IMR-90 (cell line): ENCODE results near the gene ATIC. TPM values are rescaled to one million over a fixed set of nuclear protein-coding genes. Genes with fewer than 3 reads are reported as not detected.

Experiments
- ATAC-seq: fragments of 200-7000 bp; cut with Tn5 transposase; 2 replicates; pipeline ENCODE4 v1.9.1; 2020; ENCODE audit warnings: low read depth, mild to moderate bottlenecking, moderate library complexity
- BruUV-seq: library from RNA; stranded (reverse); fragments of 400-500 nt; replicated peaks from 2 replicates; lab custom pipeline; 2021; lab: Mats Ljungman, UMichigan
- CTCF ChIA-PET: fragments of 300-600 bp; formaldehyde crosslinking; extraction: SDS; loops from one replicate; lab custom pipeline; 2021; ENCODE audit warnings: antibody characterized with exemption; lab: Yijun Ruan, JAX
- POLR2A ChIA-PET: fragments of 300-600 bp; sonication (Branson Sonifier 250); formaldehyde crosslinking; loops from one replicate; lab custom pipeline; 2022; ENCODE audit warnings: antibody characterized with exemption; ENCODE audit not compliant: unreplicated experiment; lab: Charles Lee
- DNase-seq: peaks from one replicate; pipeline ENCODE4 v3.0.0; 2013
- H2AFZ ChIP-seq: replicated peaks from 2 replicates; pipeline ENCODE3; 2013; ENCODE audit warnings: low read length, mild to moderate bottlenecking; ENCODE audit not compliant: poor library complexity
- H2AK5ac ChIP-seq: 2 replicates; pipeline ENCODE4 v1.6.1; 2013; ENCODE audit warnings: low read depth, low read length, inconsistent platforms
- H2AK9ac ChIP-seq: replicated peaks from 2 replicates; pipeline ENCODE3; 2013; ENCODE audit warnings: mild to moderate bottlenecking, low read depth, low read length, moderate library complexity; ENCODE audit not compliant: poor library complexity
- H2BK120ac ChIP-seq: 2 replicates; pipeline ENCODE4 v1.6.1; 2013; ENCODE audit warnings: low read depth, low read length, inconsistent platforms
- H2BK15ac ChIP-seq: 3 replicates; pipeline ENCODE4 v1.6.1; 2013; ENCODE audit warnings: low read depth, low read length, inconsistent platforms
- H2BK20ac ChIP-seq: 2 replicates; pipeline ENCODE4 v1.6.1; 2013; ENCODE audit warnings: low read depth, mild to moderate bottlenecking, inconsistent platforms, low read length, moderate library complexity
- H2BK5ac ChIP-seq: 2 replicates; pipeline ENCODE4 v1.6.1; 2013; ENCODE audit warnings: mild to moderate bottlenecking, low read depth, low read length, inconsistent platforms; ENCODE audit not compliant: poor library complexity, severe bottlenecking
- H3K14ac ChIP-seq: replicated peaks from 2 replicates; pipeline ENCODE4 v1.6.1; 2013; ENCODE audit warnings: low read depth, low read length, inconsistent platforms
- H3K18ac ChIP-seq: 2 replicates; pipeline ENCODE4 v1.6.1; 2013; ENCODE audit warnings: low read depth, low read length, control low read depth
- H3K23ac ChIP-seq: 2 replicates; pipeline ENCODE4 v1.6.1; 2013; ENCODE audit warnings: low read depth, low read length, inconsistent platforms
- H3K27ac ChIP-seq: 2 replicates; pipeline ENCODE4 v1.5.1; 2013; ENCODE audit warnings: mild to moderate bottlenecking, control low read depth, low read length; ENCODE audit not compliant: insufficient read depth
- H3K27me3 ChIP-seq: 2 replicates; pipeline ENCODE4 v1.6.1; 2013; ENCODE audit warnings: low read length; ENCODE audit not compliant: control insufficient read depth, insufficient read depth
- H3K36me3 ChIP-seq: 2 replicates; pipeline ENCODE4 v1.6.1; 2013; ENCODE audit warnings: low read length, mixed read lengths; ENCODE audit not compliant: control insufficient read depth, insufficient read depth
- H3K4ac ChIP-seq: 2 replicates; pipeline ENCODE4 v1.6.1; 2013; ENCODE audit warnings: low read depth, low read length, inconsistent platforms
- H3K4me1 ChIP-seq: 2 replicates; pipeline ENCODE4 v1.6.1; 2013; ENCODE audit warnings: low read length, mixed read lengths; ENCODE audit not compliant: control insufficient read depth, insufficient read depth
- H3K4me2 ChIP-seq: 2 replicates; pipeline ENCODE4 v1.6.1; 2013; ENCODE audit warnings: low read depth, mild to moderate bottlenecking, control low read depth, low read length, moderate library complexity
- H3K4me3 ChIP-seq: 2 replicates; pipeline ENCODE4 v1.5.1; 2013; ENCODE audit warnings: low read depth, mild to moderate bottlenecking, control low read depth, low read length, moderate library complexity; ENCODE audit not compliant: insufficient read depth
- H3K56ac ChIP-seq: 2 replicates; pipeline ENCODE4 v1.6.1; 2013; ENCODE audit warnings: low read length, inconsistent platforms; ENCODE audit not compliant: insufficient read depth; ENCODE audit errors: extremely low read depth
- H3K79me1 ChIP-seq, 2 experiments: 2 replicates each; pipeline ENCODE4 v1.6.1; 2013; ENCODE audit warnings: low read length in 2 of 2, inconsistent platforms in 1 of 2, low read depth in 1 of 2
- H3K9ac ChIP-seq: 2 replicates; pipeline ENCODE4 v1.6.1; 2013; ENCODE audit warnings: low read depth, low read length, control low read depth
- H3K9me1 ChIP-seq: 2 replicates; pipeline ENCODE4 v1.6.1; 2013; ENCODE audit warnings: low read length, inconsistent platforms; ENCODE audit not compliant: insufficient read depth
- H3K9me3 ChIP-seq: 2 replicates; pipeline ENCODE4 v1.6.1; 2013; ENCODE audit warnings: low read length; ENCODE audit not compliant: control insufficient read depth, insufficient read depth
- H4K20me1 ChIP-seq: 2 replicates; pipeline ENCODE4 v1.6.1; 2013; ENCODE audit warnings: low read length, inconsistent platforms; ENCODE audit not compliant: insufficient read depth
- H4K5ac ChIP-seq: 2 replicates; pipeline ENCODE4 v1.6.1; 2013; ENCODE audit warnings: mild to moderate bottlenecking, low read depth, low read length, control low read depth
- H4K8ac ChIP-seq, 2 experiments: 2 replicates each; pipeline ENCODE4 v1.6.1; 2013; ENCODE audit warnings: low read depth in 2 of 2, low read length in 2 of 2, control low read depth in 1 of 2, inconsistent platforms in 1 of 2
- H4K91ac ChIP-seq: 2 replicates; pipeline ENCODE4 v1.6.1; 2013; ENCODE audit warnings: low read depth, low read length, inconsistent platforms; ENCODE audit not compliant: insufficient read depth
- BHLHE40 ChIP-seq: fragments of 150-350 bp; IDR thresholded peaks from 2 replicates; pipeline ENCODE4 v1.6.1; 2016; ENCODE audit warnings: mild to moderate bottlenecking, low read depth, low read length
- CEBPB ChIP-seq: IDR thresholded peaks from 2 replicates; pipeline ENCODE4 v1.6.1; 2012; ENCODE audit warnings: low read depth, low read length, improper control_type of control experiment
- CHD1 ChIP-seq: IDR thresholded peaks from 2 replicates; pipeline ENCODE4 v1.6.1; 2012; ENCODE audit warnings: low read depth, low read length, improper control_type of control experiment
- FOS ChIP-seq: fragments of 150-350 bp; IDR thresholded peaks from 2 replicates; pipeline ENCODE4 v1.6.1; 2016; ENCODE audit warnings: low read depth, low read length
- MAFK ChIP-seq: IDR thresholded peaks from 2 replicates; pipeline ENCODE4 v1.6.1; 2012; ENCODE audit warnings: low read depth, low read length, improper control_type of control experiment
- MAZ ChIP-seq: IDR thresholded peaks from 2 replicates; pipeline ENCODE4 v1.6.1; 2012; ENCODE audit warnings: low read depth, mild to moderate bottlenecking, low read length, improper control_type of control experiment, moderate library complexity, borderline replicate concordance
- MXI1 ChIP-seq: IDR thresholded peaks from 2 replicates; pipeline ENCODE4 v1.6.1; 2012; ENCODE audit warnings: low read depth, mild to moderate bottlenecking, low read length, moderate library complexity, borderline replicate concordance
- NFE2L2 ChIP-seq: fragments of 150-350 bp; IDR thresholded peaks from 2 replicates; pipeline ENCODE4 v1.6.1; 2016; ENCODE audit warnings: low read depth, mild to moderate bottlenecking, low read length
- POLR2A ChIP-seq: IDR thresholded peaks from 2 replicates; pipeline ENCODE4 v1.6.1; 2012; ENCODE audit warnings: mild to moderate bottlenecking, low read depth, low read length
- RAD21 ChIP-seq: IDR thresholded peaks from 2 replicates; pipeline ENCODE4 v1.6.1; 2012; ENCODE audit warnings: low read length, improper control_type of control experiment
- RCOR1 ChIP-seq: IDR thresholded peaks from 2 replicates; pipeline ENCODE4 v1.6.1; 2012; ENCODE audit warnings: mild to moderate bottlenecking, low read length, improper control_type of control experiment; ENCODE audit not compliant: insufficient replicate concordance
- RFX5 ChIP-seq: IDR thresholded peaks from 2 replicates; pipeline ENCODE4 v1.8.0; 2012; ENCODE audit warnings: low read depth, mild to moderate bottlenecking, low read length, moderate library complexity
- SMC3 ChIP-seq: fragments of 150-350 bp; IDR thresholded peaks from 2 replicates; pipeline ENCODE4 v1.6.1; 2016; ENCODE audit warnings: low read depth, mild to moderate bottlenecking, antibody characterized with exemption, low read length, moderate library complexity
- WGBS, 2 experiments: methylation state at CpG; one replicate each; pipeline versions ENCODE4 v1.1.5 to v1.1.7; 2013; ENCODE audit warnings: missing lambda C conversion rate in 2 of 2; ENCODE audit not compliant: insufficient read length in 1 of 2; ENCODE audit errors: extremely low coverage in 2 of 2; 5-methylcytosine and 5-hydroxymethylcytosine counted together
- dilution Hi-C: fragments of 300-500 bp; cut with HindIII; formaldehyde crosslinking; loops from one replicate; pipeline ENCODE4 v1.14.3; 2018; ENCODE audit warnings: low sequenced_read_pairs; ENCODE audit not compliant: unreplicated experiment
- in situ Hi-C: fragments of 300-500 bp; cut with MboI; formaldehyde crosslinking; loops from 3 replicates; pipeline ENCODE4 v1.14.3; 2019; ENCODE audit warnings: low sequenced_read_pairs, inconsistent platforms, mixed read lengths
- intact Hi-C: fragments of 100-400 bp; cut with micrococcal nuclease; formaldehyde crosslinking; loops from 2 replicates; pipeline ENCODE4 v1.10.0; 2022
- polyA plus RNA-seq, 3 experiments: library from polyadenylated mRNA; depleted of rRNA; stranded (reverse); fragments of >200 nt; gene quantifications; 2 replicates each; pipeline ENCODE4 v1.2.3, GENCODE V29; 2012; ENCODE audit warnings: low replicate concordance in 1 of 3
- total RNA-seq: library from RNA; depleted of rRNA; stranded (reverse); fragments of >200 nt; gene quantifications from 2 replicates; pipeline ENCODE4 v1.2.3, GENCODE V29; 2012
- TF ChIP-seq, protein P1 (sequence below): fragments of 150-350 bp; IDR thresholded peaks from 2 replicates; pipeline ENCODE4 v1.6.1; 2017; ENCODE audit warnings: mild to moderate bottlenecking, antibody characterized with exemption, low read length, low read depth
- TF ChIP-seq, protein P2 (sequence below): fragments of 150-350 bp; IDR thresholded peaks from 2 replicates; pipeline ENCODE4 v1.6.1; 2016; ENCODE audit warnings: low read depth, mild to moderate bottlenecking, low read length, moderate library complexity, borderline replicate concordance
- TF ChIP-seq, protein P3 (sequence below): conservative IDR thresholded peaks from 2 replicates; pipeline ENCODE4 v1.5.1; 2012; ENCODE audit warnings: mild to moderate bottlenecking, low read depth, low read length, improper control_type of control experiment

Gene ATIC
- total and polyA plus RNA-seq, 2 of the 4 experiments (the other 2 are of a cell fraction) = 30.5 to 101 TPM

DNA sequence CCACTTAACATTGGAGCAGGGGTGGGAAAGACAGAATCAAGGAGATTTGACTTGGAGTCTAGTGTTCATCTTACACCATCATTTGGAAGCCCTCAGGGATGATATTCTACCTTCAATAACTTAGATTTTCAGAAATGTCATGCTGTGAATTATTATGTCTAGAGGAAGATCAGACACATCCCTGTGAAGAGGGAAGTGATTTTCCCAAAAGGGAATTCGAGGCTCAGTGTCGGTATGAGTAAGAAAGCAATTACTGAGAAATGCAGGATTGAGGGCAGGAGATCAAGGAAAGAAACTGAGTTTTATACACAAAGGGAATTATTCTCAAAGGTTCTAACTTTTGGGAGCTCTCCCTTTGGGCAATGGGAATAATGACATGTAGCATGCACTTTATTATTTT, 25.6 kb upstream of the ATIC start:
- H2AK5ac ChIP-seq = no peak overlapping the region
- CTCF ChIA-PET = no interaction called here
- no TSS peak for BruUV-seq

More for the DNA sequence above, 25.6 kb upstream of the ATIC start:
- POLR2A ChIA-PET = no interaction called here
- no peak for DNase-seq
- no CpG with 5 or more reads among the region's 2 CpGs for WGBS, 2 experiments
- Histone ChIP-seq H4K20me1 (no peaks in the 10 kb centered on the region), H3K36me3 (no peaks in the 10 kb centered on the region), H2BK5ac (no peak overlapping the region), H3K4me3 (no peak overlapping the region), H3K79me1 (no peaks in the 10 kb centered on the region), H3K4me2 (no peak overlapping the region), H3K56ac (no peak overlapping the region), H3K18ac (no peak overlapping the region), H4K8ac (no peak overlapping the region), H3K27me3 (no peaks in the 10 kb centered on the region), H3K23ac (no peak overlapping the region), H3K27ac (no peak overlapping the region), H2BK20ac (no peak overlapping the region), H2AK9ac (no peak overlapping the region), H3K9me1 (no peaks in the 10 kb centered on the region), H2BK120ac (no peak overlapping the region), H4K5ac (no peak overlapping the region), H4K91ac (no peak overlapping the region), H3K4me1 (no peaks in the 10 kb centered on the region), H2AFZ (no peak overlapping the region), H3K9ac (no peak overlapping the region), H3K14ac (no peak overlapping the region), H2BK15ac (no peak overlapping the region), H3K9me3 (no peaks in the 10 kb centered on the region), H3K4ac (no peak overlapping the region)
- dilution Hi-C loops = no loop called here
- intact Hi-C loops = no loop called here
- in situ Hi-C loops = no loop called here
- ATAC-seq = no peak
- TF ChIP-seq MXI1 (no peak), RCOR1 (no peak), CEBPB (no peak), RFX5 (no peak), MAZ (no peak), POLR2A (no peak), FOS (no peak), MAFK (no peak), NFE2L2 (no peak), RAD21 (no peak), CHD1 (no peak), BHLHE40 (no peak), SMC3 (no peak)
- TF ChIP-seq, protein P1, sequence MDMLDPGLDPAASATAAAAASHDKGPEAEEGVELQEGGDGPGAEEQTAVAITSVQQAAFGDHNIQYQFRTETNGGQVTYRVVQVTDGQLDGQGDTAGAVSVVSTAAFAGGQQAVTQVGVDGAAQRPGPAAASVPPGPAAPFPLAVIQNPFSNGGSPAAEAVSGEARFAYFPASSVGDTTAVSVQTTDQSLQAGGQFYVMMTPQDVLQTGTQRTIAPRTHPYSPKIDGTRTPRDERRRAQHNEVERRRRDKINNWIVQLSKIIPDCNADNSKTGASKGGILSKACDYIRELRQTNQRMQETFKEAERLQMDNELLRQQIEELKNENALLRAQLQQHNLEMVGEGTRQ = no peak
- TF ChIP-seq, protein P2, sequence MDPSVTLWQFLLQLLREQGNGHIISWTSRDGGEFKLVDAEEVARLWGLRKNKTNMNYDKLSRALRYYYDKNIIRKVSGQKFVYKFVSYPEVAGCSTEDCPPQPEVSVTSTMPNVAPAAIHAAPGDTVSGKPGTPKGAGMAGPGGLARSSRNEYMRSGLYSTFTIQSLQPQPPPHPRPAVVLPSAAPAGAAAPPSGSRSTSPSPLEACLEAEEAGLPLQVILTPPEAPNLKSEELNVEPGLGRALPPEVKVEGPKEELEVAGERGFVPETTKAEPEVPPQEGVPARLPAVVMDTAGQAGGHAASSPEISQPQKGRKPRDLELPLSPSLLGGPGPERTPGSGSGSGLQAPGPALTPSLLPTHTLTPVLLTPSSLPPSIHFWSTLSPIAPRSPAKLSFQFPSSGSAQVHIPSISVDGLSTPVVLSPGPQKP = no peak
- TF ChIP-seq, protein P3, sequence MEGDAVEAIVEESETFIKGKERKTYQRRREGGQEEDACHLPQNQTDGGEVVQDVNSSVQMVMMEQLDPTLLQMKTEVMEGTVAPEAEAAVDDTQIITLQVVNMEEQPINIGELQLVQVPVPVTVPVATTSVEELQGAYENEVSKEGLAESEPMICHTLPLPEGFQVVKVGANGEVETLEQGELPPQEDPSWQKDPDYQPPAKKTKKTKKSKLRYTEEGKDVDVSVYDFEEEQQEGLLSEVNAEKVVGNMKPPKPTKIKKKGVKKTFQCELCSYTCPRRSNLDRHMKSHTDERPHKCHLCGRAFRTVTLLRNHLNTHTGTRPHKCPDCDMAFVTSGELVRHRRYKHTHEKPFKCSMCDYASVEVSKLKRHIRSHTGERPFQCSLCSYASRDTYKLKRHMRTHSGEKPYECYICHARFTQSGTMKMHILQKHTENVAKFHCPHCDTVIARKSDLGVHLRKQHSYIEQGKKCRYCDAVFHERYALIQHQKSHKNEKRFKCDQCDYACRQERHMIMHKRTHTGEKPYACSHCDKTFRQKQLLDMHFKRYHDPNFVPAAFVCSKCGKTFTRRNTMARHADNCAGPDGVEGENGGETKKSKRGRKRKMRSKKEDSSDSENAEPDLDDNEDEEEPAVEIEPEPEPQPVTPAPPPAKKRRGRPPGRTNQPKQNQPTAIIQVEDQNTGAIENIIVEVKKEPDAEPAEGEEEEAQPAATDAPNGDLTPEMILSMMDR = no peak
